Activated CD4-positive, CD25-positive, alpha-beta regulatory T cell treated with anti-CD3 and anti-CD28 coated beads, Interleukin-2, amount 50 U/mL, for 72 hours (primary cell): Measurements from ENCODE around the gene INPP5A.
"Not testable (repeated sequence)": the region's sequence is repeated elsewhere in the genome, so short reads cannot be mapped to it uniquely, and the experiment has no call there.

Source experiments
- DNase-seq: peaks from one replicate; pipeline ENCODE4 v3.0.0; 2021

Gene INPP5A

GRCh38 chr10:132565516-132566209 lies 28.1 kb downstream of the INPP5A start:
- DNase-seq: no peak

- no peak for DNase-seq
Measured at GRCh38 chr10:132566892-132567291, 29.3 kb downstream of the INPP5A start.

- no peak for DNase-seq
Measured at GRCh38 chr10:132570265-132570664, 32.7 kb downstream of the INPP5A start.

GRCh38 chr10:132570771-132571649 lies 33.4 kb downstream of the INPP5A start:
- DNase-seq: no peak

- DNase-seq: peak; percentile 60
Measured at GRCh38 chr10:132571650-132572544, 34.3 kb downstream of the INPP5A start.

GRCh38 chr10:132572545-132572937 lies 35.0 kb downstream of the INPP5A start:
- DNase-seq: no peak

- not testable (repeated sequence) for DNase-seq
Measured at GRCh38 chr10:132572946-132573345, 35.4 kb downstream of the INPP5A start.

- DNase-seq: no peak
Measured at GRCh38 chr10:132574288-132574687, 36.7 kb downstream of the INPP5A start.

- no peak for DNase-seq
Measured at GRCh38 chr10:132574783-132575319, 37.3 kb downstream of the INPP5A start.

GRCh38 chr10:132575320-132576201 lies 38.0 kb downstream of the INPP5A start:
- no peak for DNase-seq

GRCh38 chr10:132576671-132577349 lies 39.2 kb downstream of the INPP5A start:
- no peak for DNase-seq

- no peak for DNase-seq
Measured at GRCh38 chr10:132577350-132578003, 39.9 kb downstream of the INPP5A start.

- no peak for DNase-seq
Measured at GRCh38 chr10:132578287-132578951, 40.8 kb downstream of the INPP5A start.

- DNase-seq: no peak
Measured at GRCh38 chr10:132579027-132579859, 41.7 kb downstream of the INPP5A start.

- no peak for DNase-seq
Measured at GRCh38 chr10:132580143-132580542, 42.6 kb downstream of the INPP5A start.

- DNase-seq: no peak
Measured at GRCh38 chr10:132580617-132581016, 43.0 kb downstream of the INPP5A start.

- DNase-seq: no peak
Measured at GRCh38 chr10:132582137-132582536, 44.5 kb downstream of the INPP5A start.

GRCh38 chr10:132582771-132583170 lies 45.2 kb downstream of the INPP5A start:
- DNase-seq: no peak

GRCh38 chr10:132583456-132583855 lies 45.9 kb downstream of the INPP5A start:
- no peak for DNase-seq
